GM20000 (cell line): ENCODE results near the gene USP53.
"Not testable (repeated sequence)": the region's sequence is repeated elsewhere in the genome, so short reads cannot be mapped to it uniquely, and the experiment has no call there.

ENCODE experiments used
- DNase-seq: peaks from one replicate; pipeline ENCODE4 v3.0.0; 2012; ENCODE audit warnings: low spot score
- CTCF ChIP-seq: IDR thresholded peaks from 2 replicates; pipeline ENCODE4 v1.5.1; 2012; ENCODE audit warnings: mild to moderate bottlenecking, control low read depth; ENCODE audit errors: extremely low read depth, missing control alignments

Gene USP53

GRCh38 chr4:119268466-119268865, 56.0 kb downstream of the USP53 start:
- no peak for DNase-seq
- no peak for TF ChIP-seq CTCF

- TF ChIP-seq CTCF, result no peak
- no peak for DNase-seq
These were observed 59.0 kb downstream of the USP53 start for GRCh38 chr4:119271361-119272085.

GRCh38 chr4:119279541-119279940, 67.0 kb downstream of the USP53 start:
- not testable (repeated sequence) for DNase-seq

- DNase-seq, result not testable (repeated sequence)
These were observed 67.4 kb downstream of the USP53 start for GRCh38 chr4:119279945-119280344.

- TF ChIP-seq CTCF, result no peak
- no peak for DNase-seq
These were observed 68.9 kb downstream of the USP53 start for GRCh38 chr4:119281393-119281792.

GRCh38 chr4:119284876-119285780, 72.6 kb downstream of the USP53 start:
- no peak for DNase-seq
- no peak for TF ChIP-seq CTCF

GRCh38 chr4:119286377-119287002, 74.0 kb downstream of the USP53 start:
- DNase-seq, result no peak
- TF ChIP-seq CTCF, result peak; percentile 3

- no peak for DNase-seq
These were observed 76.8 kb downstream of the USP53 start for GRCh38 chr4:119289313-119289712.

More at GRCh38 chr4:119289313-119289712, 76.8 kb downstream of the USP53 start:
- TF ChIP-seq CTCF, result no peak
